Measurements from ENCODE around the gene PPP1R27.

PPP1R27 gene

DNA sequence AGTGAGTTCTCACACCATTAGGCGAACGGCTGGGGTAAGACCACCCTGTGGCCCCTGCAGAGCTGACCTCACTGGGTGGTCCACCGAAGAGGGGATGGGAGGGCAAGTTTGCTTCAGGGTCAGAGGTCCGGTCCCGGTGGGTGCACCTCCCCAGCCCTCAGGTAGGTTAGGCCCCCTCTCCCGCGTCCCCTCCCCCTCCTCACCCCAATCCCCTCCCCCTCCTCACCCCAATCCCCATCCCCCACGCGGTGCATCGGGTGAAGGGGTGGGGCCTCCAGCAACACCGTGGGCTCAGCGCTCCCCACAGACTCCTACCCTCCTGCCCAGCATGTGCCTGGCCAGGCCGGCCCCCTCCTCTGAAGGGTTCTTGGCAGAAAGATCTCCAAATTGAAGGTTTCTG lies 15.1 kb downstream of the PPP1R27 start:
- DNase-seq: no peak

DNA sequence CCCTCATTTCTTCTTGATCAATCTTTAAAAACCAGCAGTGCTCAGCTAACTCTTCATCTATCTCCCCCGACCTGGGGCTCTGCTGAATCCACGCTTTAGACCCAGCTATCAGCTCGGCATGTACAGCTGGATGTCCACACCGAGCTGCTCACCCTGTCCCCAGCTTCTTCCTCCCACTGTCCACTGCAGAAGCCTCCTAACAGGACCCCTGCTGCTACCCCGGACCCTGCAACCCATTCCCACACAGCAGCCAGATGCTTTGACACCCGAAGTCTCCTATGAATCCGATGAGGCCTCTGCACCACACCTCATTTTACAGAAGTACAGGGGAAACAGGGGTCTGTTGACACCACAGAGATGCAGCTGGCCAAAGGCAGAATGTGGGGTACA lies 17.1 kb downstream of the PPP1R27 start:
- no peak for DNase-seq

- no peak for DNase-seq
Observed at GRCh38 chr17:81815646-81815986, 19.2 kb downstream of the PPP1R27 start.

DNA sequence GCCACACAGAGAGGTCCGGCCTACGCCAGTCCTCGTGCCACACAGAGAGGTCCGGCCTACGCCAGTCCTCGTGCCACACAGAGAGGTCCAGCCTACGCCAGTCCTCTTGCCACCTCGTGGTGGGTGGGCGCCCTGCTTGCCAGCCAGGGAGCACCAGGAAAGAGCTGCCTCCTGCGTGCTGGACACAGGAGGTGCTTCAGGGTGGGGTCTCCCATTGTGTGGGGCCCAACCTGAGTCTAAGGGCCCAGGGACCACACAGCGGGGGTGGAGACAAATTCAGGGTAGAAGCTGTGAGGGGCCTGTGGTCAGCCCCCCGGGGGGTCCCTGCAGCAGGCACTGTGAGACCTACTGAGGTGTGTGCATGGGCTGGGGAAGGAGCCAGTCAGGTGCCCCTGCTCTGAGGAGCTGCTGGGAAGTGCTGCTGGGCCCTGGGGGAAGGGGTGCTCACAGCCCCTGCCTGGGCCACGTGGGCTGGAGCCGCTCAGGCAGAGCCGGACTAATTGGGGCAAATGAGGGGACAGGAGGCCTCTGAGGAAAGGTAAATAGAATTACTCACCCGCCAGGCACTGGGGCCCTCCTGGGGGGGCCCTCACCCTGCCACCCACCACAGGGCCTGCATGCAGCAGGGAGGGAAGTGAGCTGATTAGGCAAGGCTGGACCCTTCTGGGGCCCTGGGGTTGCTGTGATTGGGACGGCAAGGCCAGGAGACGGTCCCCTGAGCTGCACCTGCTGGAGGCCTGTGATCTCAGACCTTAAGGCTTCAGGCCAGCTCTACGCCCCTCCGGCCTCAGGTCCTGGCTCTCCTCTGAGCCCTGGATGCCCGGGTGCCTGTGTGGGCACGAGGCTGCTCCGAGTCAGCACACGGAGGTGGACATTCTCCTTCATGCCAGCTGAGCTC lies 19.9 kb downstream of the PPP1R27 start:
- DNase-seq: no peak

DNA sequence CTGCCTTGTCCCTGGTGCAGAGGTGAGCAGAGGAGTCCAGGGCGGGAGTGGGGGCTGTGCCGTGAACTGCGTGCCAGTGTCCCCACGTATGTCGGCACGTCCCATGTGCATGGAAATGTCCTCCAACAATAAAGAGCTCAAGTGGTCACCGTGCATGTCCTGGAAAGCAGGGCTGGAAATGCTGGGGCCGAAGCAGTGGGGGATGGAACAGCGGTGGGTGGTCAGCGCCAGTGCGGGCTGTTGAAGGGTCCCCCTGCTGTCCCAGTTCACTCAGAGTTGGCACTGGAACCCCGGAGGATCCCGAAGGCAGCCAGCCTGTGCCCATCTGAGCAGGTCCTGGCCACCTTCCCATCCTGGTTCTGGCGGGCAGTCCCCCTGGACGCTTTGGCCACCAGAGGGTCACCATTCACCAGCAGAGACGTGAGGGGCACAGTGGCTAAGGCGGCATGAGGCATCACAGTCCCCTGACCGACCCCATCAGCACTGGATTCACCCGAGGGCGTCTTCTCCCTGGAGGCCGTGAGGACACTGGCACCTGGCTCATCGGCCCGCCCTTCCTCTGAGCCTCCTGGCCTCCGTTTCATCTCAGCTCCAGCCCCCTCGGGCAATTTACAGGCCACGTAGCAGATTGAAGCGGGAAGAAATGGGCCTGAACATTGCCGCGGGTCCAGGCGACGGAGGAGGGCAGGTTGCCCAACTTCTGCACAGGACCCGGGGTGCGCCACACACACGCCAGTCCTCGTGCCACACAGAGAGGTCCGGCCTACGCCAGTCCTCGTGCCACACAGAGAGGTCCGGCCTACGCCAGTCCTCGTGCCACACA lies 20.8 kb downstream of the PPP1R27 start:
- no peak for DNase-seq

- DNase-seq: no peak
Observed at GRCh38 chr17:81813371-81813684, 21.5 kb downstream of the PPP1R27 start.

DNA sequence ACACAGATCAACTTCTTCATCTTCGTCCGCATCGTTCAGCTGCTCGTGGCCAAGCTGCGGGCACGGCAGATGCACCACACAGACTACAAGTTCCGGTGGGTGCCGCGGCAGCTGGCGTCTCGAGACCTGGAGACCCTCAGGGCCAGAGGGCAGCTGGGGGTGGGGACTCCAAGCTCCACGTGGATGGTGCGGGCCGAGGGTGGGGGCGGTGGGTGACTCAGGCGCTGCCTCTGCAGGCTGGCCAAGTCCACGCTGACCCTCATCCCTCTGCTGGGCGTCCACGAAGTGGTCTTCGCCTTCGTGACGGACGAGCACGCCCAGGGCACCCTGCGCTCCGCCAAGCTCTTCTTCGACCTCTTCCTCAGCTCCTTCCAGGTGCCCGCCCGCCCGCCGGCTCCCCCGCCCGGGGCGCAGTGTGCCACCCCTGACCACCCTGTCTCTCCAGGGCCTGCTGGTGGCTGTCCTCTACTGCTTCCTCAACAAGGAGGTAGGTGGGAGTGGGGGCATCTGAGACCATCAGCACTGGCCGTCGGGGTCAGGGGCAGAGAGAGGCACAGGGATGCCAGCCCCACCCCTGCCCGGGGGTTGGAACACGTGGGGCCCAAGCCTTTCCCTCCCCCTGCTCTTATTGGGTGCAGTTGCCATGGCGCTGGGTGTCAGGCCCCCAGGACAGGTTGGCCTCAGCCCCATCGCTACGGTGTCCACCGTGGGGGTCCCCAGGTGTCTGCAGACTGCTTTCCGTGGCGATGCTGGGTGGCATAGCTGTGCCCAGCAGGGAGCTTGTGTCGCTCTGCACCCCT lies 22.1 kb downstream of the PPP1R27 start:
- no peak for DNase-seq

DNA sequence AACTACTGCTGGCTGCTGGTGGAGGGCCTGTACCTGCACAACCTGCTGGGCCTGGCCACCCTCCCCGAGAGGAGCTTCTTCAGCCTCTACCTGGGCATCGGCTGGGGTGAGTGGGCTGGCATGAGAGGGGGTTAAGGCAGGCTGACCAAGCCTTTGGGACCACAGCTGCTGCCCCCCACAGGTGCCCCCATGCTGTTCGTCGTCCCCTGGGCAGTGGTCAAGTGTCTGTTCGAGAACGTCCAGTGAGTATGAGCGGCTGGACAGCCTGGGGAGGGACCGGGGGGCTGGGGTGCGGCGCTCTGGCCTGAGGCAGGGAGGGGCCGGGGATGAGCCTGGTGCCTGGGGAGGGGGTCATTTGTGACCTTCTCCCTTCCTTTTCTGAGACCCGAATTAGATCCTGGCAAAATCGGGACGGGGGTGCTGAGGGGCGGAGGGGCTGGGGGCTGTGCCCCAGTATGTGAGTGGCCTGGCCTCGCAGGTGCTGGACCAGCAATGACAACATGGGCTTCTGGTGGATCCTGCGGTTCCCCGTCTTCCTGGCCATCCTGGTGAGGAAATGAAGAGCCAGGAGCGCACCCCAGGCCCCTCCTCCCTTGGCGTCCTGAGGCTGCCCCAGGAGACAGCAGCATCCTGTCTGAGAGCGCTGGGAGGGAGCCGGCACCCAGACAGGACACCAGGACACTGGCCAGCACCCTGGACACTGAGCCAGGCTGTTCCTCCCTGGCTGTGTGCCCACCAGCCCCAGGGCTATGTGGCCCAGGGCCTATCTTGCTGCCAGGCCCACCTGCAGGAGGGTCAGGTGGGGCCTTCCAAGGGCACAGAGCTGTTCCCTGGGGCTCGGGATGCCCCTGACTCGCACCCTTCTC lies 22.9 kb downstream of the PPP1R27 start:
- no peak for DNase-seq

GRCh38 chr17:81810892-81811704 lies 23.8 kb downstream of the PPP1R27 start:
- no peak for DNase-seq

- DNase-seq: no peak
Observed at GRCh38 chr17:81810476-81810875, 24.4 kb downstream of the PPP1R27 start.

- DNase-seq: no peak
Observed at GRCh38 chr17:81809556-81809998, 25.3 kb downstream of the PPP1R27 start.

DNA sequence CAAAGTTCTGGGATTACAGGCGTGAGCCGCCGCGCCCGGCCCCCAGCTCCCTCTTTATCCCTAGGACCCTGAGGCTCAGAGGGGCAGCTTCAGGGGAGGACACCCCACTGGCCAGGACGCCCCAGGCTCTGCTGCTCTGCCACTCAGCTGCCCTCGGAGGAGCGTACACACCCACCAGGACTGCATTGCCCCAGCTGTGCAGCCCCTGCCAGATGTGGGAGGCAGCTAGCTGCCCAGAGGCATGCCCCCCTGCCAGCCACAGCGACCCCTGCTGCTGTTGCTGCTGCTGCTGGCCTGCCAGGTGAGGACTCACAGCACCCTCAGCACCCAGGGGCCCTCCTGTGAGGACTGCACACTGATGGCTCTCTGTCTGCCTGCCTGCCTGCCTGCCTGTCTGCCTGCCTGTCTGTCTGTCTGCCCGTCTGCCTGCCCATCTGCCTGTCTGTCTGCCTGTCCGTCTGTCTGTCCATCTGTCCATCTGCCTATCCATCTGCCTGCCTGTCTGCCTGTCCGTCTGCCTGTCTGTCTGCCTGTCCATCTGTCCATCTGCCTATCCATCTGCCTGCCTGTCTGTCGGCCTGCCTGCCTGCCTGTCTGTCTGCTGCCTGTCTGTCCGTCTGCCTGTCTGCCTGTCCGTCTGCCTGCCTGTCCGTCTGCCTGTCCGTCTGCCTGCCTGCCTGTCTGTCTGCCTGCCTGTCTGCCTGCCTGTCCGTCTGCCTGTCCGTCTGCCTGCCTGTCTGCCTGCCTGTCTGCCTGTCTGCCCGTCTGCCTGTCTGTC lies 25.9 kb downstream of the PPP1R27 start:
- DNase-seq: no peak

GRCh38 chr17:81807839-81808238 lies 27.0 kb downstream of the PPP1R27 start:
- DNase-seq: no peak

DNA sequence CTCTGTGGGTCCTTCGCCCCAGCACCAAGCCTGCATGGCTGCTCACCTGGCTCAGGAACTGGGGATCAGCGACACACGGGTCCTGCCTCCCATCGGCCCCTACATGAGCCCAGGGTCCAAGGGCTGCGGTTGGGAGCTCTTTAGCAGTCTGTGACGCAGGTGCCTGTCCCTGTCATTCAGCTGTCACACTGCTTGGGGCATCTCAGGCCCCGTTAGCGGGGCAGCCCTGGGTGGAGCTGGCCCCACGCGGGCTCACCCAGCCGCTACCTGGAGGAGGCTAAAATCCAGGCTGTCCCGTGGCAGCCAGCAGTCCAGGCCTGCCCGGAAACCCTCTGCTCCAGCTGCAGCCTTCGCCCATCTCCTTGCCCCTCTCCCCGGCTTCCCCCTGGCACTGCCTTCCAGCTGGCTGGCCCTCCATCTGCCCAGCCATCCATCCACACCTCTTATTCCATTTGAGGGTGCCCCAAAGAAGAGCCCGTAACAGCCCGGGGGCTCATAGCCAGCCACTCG lies 27.6 kb downstream of the PPP1R27 start:
- DNase-seq: no peak

- no peak for DNase-seq
Observed at GRCh38 chr17:81806461-81807209, 28.2 kb downstream of the PPP1R27 start.

DNA sequence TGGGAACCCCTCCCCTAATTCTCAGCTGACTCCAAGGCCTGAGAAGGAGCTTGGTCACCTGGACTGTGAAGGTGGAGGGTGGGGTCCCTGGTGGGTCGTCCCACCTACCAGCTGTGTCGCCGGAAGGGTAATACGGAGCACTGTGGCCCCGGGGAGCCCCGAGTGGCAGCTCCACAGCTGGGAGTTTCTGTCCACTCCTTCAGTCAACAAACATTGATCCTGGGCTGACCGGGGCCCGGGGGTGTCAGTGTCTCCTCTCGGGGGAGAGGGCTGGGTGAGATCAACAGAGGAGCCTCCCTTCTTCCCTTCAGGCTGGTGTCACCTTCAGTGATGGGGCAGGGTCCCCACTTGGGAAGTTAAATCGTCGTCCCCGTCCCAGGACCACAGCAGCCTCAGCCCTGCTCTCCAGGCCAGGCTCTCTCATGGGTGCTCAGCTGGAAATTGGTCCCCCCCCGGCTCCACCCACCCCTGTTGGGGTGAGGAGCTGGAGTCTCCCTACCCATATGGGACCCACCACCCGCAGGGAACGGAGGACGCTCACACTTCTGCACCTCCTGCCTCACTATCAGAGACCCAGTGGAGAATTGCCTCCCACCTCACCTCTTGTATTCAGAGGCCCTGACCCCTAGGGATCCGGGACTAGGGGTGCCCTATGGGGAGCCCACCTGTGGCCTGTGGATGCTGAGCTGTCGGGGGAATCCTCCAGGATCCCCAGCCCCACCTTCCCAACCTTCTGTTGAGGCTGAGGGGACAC lies 29.0 kb downstream of the PPP1R27 start:
- DNase-seq: no peak

DNA sequence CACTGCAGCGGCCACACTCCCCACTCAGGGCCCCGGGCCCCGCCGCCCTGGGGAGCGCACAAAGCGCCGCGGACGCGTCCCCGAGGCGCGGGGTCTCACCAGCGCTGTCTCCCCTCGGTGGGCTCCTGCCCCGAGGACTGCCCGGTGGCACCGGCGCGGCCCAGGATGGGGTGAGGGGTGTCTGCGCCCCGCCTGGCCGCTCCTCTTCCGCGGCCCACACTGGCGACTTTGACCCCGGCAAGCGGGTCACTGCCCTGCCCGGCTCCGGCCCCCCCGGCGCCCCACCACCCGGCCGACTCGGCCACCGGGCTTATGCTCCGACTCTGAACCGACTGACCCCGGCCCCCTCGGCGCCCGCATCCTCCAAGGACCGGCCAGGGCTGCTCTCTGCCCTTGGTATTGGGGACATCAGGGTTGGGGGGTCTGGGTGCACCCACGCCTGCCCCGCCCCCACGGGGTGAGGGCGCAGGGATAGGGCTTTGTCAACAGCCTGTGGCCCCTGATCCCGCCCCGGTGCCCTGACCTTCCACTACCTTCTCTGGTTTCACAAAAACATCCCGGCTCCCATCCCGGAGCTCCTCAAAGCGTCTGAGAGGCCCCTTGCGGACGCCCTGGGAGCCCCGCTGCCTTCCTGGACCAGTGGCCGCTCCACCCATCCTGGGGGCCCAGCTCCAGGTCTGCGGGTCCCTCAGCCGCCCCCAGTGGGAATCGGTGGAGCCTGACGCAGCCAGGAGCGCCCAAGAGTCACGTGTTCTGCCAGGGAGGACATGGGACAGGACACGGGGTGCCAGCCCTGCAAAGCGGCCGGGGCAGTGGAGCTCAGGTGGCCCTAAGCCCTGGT lies 30.1 kb downstream of the PPP1R27 start:
- no peak for DNase-seq

All from activated CD4-positive, alpha-beta T cell treated with anti-CD3 and anti-CD28 coated beads, Interleukin-10, Interleukin-2, amounts not matched to agents 100 ng/mL and 50 ng/mL, durations not matched to agents 16 hours and 8 hours (primary cell).